GM12891 (cell line): ENCODE measurements around the gene ATMIN. TPM values are rescaled to one million over a fixed set of nuclear protein-coding genes. Genes with fewer than 3 reads are reported as not detected.

Source experiments
- DNase-seq: peaks from one replicate; pipeline ENCODE4 v3.0.0; 2011; ENCODE audit warnings: low spot score; ENCODE audit not compliant: insufficient read length
- FAIRE-seq: peaks from 2 replicates; lab custom pipeline; 2011; peaks lifted over from hg19 to GRCh38; lab: Jason Lieb, UNC
- PAX5 ChIP-seq: IDR thresholded peaks from 2 replicates; pipeline ENCODE4 v1.6.1; 2011; ENCODE audit warnings: low read length, moderate library complexity, mild to moderate bottlenecking; ENCODE audit not compliant: insufficient read depth, severe bottlenecking
- POLR2A ChIP-seq: IDR thresholded peaks from 2 replicates; pipeline ENCODE4 v1.6.1; 2011; ENCODE audit warnings: low read depth, low read length, control low read depth
- POLR2AphosphoS5 ChIP-seq: IDR thresholded peaks from 2 replicates; pipeline ENCODE4 v1.6.1; 2011; ENCODE audit warnings: low read depth, low read length, control low read depth
- POU2F2 ChIP-seq: IDR thresholded peaks from 2 replicates; pipeline ENCODE4 v1.6.1; 2011; ENCODE audit warnings: low read depth, mild to moderate bottlenecking, control low read depth, low read length, moderate library complexity
- SPI1 ChIP-seq: IDR thresholded peaks from 2 replicates; pipeline ENCODE4 v1.6.1; 2011; ENCODE audit warnings: low read depth, low read length, control low read depth
- TAF1 ChIP-seq: IDR thresholded peaks from 2 replicates; pipeline ENCODE4 v1.6.1; 2011; ENCODE audit warnings: low read depth, low read length, control low read depth
- polyA plus RNA-seq: library from polyadenylated mRNA; unstranded; fragments of >200 nt; gene quantifications from one replicate; pipeline ENCODE4 v1.2.1, GENCODE V29; 2012; ENCODE audit warnings: low read depth, missing spikeins, inconsistent platforms; ENCODE audit not compliant: missing spikeins

ATMIN gene, protein sequence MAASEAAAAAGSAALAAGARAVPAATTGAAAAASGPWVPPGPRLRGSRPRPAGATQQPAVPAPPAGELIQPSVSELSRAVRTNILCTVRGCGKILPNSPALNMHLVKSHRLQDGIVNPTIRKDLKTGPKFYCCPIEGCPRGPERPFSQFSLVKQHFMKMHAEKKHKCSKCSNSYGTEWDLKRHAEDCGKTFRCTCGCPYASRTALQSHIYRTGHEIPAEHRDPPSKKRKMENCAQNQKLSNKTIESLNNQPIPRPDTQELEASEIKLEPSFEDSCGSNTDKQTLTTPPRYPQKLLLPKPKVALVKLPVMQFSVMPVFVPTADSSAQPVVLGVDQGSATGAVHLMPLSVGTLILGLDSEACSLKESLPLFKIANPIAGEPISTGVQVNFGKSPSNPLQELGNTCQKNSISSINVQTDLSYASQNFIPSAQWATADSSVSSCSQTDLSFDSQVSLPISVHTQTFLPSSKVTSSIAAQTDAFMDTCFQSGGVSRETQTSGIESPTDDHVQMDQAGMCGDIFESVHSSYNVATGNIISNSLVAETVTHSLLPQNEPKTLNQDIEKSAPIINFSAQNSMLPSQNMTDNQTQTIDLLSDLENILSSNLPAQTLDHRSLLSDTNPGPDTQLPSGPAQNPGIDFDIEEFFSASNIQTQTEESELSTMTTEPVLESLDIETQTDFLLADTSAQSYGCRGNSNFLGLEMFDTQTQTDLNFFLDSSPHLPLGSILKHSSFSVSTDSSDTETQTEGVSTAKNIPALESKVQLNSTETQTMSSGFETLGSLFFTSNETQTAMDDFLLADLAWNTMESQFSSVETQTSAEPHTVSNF
- polyA plus RNA-seq, result 9.8 TPM

DNA sequence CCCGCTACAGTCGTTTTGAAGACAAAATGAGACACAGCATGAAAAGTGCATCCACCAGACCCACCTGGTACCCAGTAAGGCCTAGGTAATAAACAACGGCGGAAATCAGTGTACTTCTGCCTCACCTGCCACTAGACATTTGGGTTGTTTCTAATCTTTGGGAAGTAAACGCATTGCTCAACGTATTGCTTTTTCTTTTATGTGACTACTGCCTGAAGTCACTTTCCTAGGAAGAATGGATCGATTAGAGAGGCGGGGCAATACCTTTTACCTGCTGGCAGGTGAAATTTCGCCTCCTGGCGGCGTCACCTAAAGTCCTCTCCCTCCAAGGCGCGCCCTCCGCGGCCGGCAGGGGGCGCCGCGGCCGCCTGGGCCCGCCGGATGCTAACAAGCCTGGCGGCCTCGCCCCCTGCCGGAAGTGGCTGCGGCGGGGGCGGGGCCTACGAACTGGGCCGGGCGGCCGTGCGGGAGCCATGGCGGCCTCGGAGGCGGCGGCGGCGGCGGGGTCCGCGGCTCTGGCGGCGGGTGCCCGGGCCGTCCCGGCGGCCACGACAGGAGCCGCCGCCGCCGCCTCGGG, at the start of gene ATMIN:
Gene ATMIN (plus strand): TSS at position 445 of the 577 bp plus-strand sequence. CDS start 29 bp downstream, at position 474.
- no peak for TF ChIP-seq POU2F2
- peak; percentile 13 for TF ChIP-seq PAX5
- peak; percentile 48; the same call in 1 of the 2 replicates for TF ChIP-seq TAF1
- TF ChIP-seq SPI1, result no peak
- TF ChIP-seq POLR2AphosphoS5, result no peak
- TF ChIP-seq POLR2A, result no peak
- FAIRE-seq (peak; percentile 90), DNase-seq (peak; percentile 95)

DNA sequence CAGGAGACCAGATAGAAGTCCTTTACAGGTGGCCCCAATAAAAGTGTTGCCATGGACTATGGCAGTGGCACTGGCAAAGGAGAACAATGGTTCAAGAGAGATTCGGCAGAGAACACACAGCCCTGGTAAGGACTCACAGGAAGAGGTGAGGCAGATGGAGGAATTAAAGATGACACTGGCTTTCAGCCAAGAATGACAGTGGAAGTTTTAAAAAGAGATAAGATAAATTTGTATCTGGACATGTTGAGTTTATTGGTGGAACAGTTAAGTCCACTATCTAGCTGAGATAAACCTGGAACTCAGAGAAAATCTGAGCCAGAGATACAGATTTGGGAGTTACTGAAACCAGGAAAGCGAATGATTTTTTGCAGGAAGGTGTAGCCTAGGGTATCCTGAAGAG, 49.1 kb upstream of the ATMIN start:
- TF ChIP-seq SPI1 (no peak), POLR2AphosphoS5 (no peak), PAX5 (no peak)
- no peak for DNase-seq
- no peak for FAIRE-seq

DNA sequence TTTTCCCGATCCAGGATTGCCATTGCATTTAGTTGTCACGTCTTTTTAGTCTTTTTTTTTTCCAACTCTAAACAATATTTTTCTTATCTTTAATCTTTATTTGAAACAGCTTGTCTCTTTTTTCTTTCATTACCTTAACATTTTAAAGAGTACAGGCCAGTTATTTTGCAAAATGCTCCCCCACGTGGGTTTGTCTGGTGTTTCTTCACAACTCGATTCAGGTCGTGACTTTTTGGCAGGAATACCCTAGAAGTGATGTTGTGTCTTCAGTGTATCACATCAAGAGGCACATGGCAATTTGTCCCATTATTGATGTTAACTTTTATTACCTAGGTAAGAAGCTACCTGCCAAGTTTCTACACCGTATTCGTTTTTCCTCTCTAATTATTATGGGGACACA, 46.9 kb upstream of the ATMIN start:
- TF ChIP-seq SPI1 (no peak), POLR2A (no peak), PAX5 (no peak), TAF1 (no peak), POU2F2 (no peak), POLR2AphosphoS5 (no peak)
- DNase-seq, result no peak
- no peak for FAIRE-seq

DNA sequence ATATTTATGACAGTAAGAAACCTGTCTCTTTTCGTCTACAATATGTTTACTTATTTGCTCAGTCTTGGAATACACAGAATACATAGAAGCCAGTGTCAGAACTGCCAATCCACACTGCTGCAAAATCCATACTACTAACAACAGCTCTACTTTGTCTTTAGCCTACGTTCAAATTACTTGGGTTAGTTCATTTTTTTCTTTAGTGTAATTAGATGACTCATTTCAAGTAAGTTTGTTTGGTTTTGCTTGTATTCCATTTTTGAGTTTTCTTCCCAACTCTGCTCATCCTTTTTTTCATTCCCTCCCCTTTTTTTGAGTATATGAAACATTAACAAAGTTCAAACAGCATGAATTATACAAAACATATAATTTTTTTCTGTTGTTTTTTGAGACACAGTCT, 45.8 kb upstream of the ATMIN start:
- no peak for FAIRE-seq
- DNase-seq, result no peak
- TF ChIP-seq POU2F2, result no peak
- TF ChIP-seq PAX5, result no peak
- no peak for TF ChIP-seq POLR2A
- no peak for TF ChIP-seq POLR2AphosphoS5
- no peak for TF ChIP-seq SPI1
- TF ChIP-seq TAF1, result no peak

DNA sequence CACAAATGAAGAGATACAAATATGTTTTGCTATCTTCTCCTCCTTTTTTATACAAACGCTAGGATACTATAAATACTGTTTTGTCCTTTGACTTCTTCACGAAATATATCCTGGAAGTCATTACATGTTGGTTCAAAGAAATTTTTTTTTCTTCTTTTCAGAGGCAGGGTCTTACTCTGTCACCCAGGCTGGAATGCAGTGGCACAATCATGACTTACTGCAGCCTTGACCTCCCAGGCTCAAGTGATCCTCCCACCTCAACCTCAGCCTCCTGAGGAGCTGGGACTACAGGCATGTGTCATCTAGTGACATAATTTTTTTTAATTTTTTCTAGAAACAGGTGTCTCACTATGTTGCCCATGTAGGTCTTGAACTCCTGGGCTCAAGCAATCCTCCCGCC, 45.1 kb upstream of the ATMIN start:
- no peak for FAIRE-seq
- no peak for TF ChIP-seq POLR2A
- no peak for DNase-seq

DNA sequence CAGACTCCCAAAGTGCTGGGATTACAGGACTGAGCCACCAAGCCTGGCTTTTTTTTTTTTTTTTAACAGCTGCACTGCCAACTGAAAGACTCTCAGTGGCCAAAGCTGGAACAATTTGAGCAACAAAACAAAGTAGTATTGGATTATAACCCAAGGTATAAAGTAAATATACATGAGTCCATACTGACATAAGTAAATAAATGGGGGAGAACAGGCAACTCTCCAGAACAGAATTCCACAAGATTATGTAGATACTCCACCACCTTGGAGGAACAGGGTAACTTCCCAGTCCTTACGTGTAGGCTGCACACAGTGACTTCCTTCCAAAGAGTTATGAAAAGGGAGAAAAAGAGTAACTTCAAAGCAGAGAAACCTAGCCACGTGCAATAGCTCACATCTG, 44.7 kb upstream of the ATMIN start:
- DNase-seq (no peak), FAIRE-seq (no peak)
- TF ChIP-seq PAX5 (no peak), SPI1 (no peak), POU2F2 (no peak), TAF1 (no peak), POLR2AphosphoS5 (no peak), POLR2A (no peak)

DNA sequence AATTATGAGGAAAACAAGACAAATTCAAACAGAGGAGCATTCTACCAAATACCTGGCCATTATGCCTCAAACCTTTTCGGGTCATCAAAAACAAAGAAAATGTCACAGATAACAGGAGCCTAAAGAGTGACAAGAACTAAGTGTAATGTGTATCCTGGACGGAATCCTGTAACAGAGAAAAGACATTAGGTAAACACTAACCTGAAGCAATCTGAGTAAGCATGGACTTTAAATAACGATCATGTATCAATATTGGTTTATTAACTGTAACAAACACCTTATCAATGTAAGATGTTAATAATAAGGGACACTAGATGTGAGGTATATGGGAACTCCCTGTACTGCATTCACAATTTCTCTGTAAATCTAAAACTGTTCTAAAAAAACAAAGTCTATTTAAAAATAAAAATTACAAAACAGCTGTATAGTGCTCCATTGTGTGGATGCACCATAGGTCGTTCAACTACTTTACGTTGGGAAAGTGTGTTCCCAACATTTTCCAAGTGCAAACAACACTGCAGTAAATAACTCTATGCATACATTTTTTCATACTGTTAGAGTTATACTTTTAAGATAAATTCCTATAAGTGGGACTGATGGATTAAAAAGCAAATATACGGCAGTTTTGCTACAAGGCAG, 43.7 kb upstream of the ATMIN start:
- TF ChIP-seq POLR2AphosphoS5 (no peak), POU2F2 (no peak), TAF1 (no peak), SPI1 (no peak), POLR2A (no peak), PAX5 (no peak)
- FAIRE-seq (no peak), DNase-seq (no peak)

DNA sequence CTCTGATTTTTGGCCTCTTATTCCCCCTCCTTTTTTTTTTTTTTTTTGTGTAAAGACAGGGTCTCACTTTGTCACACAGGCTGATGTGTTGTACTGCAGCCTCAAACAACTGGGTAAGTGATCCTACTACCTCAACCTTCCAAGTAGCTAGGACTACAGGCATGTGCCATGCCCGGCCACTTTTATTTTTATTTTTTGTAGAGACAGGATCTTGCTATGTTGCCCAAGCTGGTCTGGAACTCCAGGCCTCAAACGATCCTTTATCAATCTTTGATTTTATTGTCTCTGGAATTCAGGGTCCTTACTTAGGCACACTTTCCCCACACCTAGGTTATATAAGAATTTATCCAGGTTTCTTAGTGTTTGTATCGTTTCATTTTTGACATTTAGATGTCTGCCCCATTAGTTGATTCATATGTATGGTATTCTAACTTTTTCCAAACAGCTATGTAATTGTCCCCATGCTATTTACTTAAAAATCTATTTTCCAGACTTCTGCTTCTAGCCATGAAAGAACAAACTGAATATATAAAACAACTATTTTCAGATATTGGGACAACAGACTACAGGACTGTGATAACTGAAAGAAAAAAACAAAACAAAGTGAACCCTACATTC, 42.9 kb upstream of the ATMIN start:
- FAIRE-seq, result no peak
- TF ChIP-seq SPI1 (no peak), TAF1 (no peak), POU2F2 (no peak), POLR2AphosphoS5 (no peak), PAX5 (no peak), POLR2A (no peak)
- DNase-seq, result no peak

DNA sequence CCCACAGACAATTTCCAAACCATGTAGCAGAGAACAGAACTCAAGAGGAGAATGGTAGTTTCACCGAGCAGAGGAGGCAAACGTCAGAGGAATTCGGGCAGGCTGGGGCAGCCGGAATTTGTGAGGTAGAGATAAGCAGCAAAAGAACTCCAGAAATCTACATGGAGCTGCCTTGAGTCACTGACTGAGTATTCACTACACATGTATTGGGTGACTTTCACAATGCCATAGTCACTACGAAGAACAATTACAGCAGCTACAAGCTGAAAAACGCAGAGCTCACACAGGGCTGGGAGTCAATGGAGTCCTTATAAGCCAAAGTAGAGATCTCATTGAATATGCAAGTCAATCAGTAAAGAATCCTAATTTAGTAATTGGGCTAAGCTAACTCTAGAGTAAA, 42.3 kb upstream of the ATMIN start:
- FAIRE-seq, result no peak
- no peak for TF ChIP-seq SPI1
- no peak for TF ChIP-seq POLR2A
- no peak for TF ChIP-seq PAX5
- TF ChIP-seq POU2F2, result no peak
- no peak for TF ChIP-seq TAF1
- no peak for TF ChIP-seq POLR2AphosphoS5
- DNase-seq, result no peak
